ENCODE measurements around the gene SCAMP4.

- TF ChIP-seq CTCF (conservative IDR thresholded peaks at IDR 0.05 in 1 of 2, IDR thresholded peaks at IDR 0.05 in 1 of 2; ENCODE audit: low read depth in 1 of 2, low read length in 2 of 2) = no peak
- no peak for TF ChIP-seq EZH2 (IDR thresholded peaks at IDR 0.05; ENCODE audit: low read length, missing control alignments)
Observed at GRCh38 chr19:1865172-1866010, 39.8 kb upstream of the SCAMP4 start.

All from fibroblast of lung (primary cell).